H54 (cell line): ENCODE measurements around the gene GRM8.

Experiments
- DNase-seq: peaks from one replicate; pipeline ENCODE4 v3.0.0; 2011; ENCODE audit warnings: low spot score, mixed read lengths; ENCODE audit not compliant: insufficient read length
- FAIRE-seq: peaks from 3 replicates; lab custom pipeline; 2011; peaks lifted over from hg19 to GRCh38; lab: Jason Lieb, UNC
- POLR2A ChIP-seq: IDR thresholded peaks from 2 replicates; pipeline ENCODE4 v1.6.1; 2011; ENCODE audit warnings: low read depth, mild to moderate bottlenecking, low read length

The GRM8 gene

GRCh38 chr7:126658684-126659083 lies 594.1 kb downstream of the GRM8 start:
- DNase-seq = no peak
- FAIRE-seq = no peak
- TF ChIP-seq POLR2A = no peak

DNA sequence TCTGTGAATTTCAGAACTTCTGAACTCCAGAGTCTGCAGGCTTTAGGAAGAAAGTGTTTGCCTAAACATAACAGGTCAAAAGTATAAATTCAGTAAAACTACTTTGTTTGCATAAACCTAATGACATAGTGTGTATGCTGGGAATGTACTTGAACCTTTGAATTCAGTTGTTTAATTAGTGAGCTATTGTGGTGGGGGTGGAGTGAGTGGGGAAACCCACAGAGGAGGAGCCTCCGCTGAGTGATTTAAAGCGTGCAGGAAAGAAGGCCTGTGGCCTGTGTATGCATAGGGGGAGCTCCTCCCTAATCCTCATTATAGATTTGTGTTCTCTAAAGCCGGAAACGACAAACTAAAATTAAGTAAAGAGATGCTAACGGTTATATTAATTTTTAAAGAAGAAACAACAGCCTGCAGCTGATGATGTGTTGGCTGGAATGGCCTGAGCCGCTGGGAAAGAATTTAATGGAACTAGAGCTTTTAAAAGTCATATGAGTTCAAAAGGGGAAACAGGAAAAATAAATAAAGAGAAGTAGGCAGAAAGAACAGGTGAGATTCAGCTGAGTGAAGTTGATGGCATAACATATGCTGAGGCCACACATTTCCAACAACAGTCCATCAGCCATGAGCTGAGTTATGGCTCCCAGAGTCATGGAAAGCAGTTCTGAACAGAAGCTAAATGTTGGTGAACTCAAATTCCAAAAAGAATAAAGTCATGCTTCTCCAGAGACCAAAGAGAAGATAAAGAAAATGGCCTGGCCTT lies 595.0 kb downstream of the GRM8 start:
- no peak for DNase-seq
- no peak for FAIRE-seq
- no peak for TF ChIP-seq POLR2A

GRCh38 chr7:126657137-126657536 lies 595.6 kb downstream of the GRM8 start:
- no peak for TF ChIP-seq POLR2A
- FAIRE-seq (no peak), DNase-seq (no peak)

GRCh38 chr7:126656165-126656564 lies 596.6 kb downstream of the GRM8 start:
- TF ChIP-seq POLR2A = no peak
- DNase-seq (no peak), FAIRE-seq (no peak)

DNA sequence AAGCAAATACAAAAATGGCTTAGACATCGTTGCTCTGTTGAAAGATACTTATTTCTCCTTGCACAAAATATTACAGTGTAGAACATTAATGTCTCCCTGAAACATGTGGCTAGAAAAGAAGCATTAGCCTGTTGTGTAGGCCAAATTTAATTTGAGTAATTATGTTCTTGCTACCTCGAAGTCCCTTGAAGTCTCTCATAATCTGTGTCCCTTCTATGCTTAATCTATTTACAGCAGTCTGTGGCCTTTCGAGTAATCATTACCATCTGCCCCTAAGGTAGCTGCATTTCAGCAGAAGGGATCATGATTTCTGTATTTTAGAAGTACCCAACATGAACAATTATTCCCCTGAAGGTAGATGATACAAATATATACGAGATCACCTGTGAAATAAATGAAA lies 615.2 kb downstream of the GRM8 start:
- DNase-seq (no peak), FAIRE-seq (no peak)
- no peak for TF ChIP-seq POLR2A

DNA sequence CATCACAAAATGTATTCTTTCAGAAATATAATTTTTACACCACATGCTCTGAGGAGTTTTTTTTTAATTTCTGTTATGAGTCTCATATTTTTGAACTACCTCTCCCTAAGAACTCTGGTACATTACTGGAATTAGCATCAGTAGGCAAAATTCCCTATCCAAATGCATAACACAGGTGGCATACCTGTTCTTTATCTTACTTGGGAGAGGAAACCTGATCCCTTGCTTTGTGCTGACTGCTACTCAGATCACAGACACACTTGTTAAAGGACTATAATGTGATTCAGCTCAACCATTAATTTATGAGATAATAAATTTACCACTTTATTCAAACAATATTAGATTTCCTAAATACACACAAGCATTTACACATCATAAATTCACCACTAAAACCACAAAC lies 617.2 kb downstream of the GRM8 start:
- DNase-seq = no peak
- no peak for FAIRE-seq
- TF ChIP-seq POLR2A = no peak

GRCh38 chr7:126608339-126608776 lies 644.4 kb downstream of the GRM8 start:
- FAIRE-seq = peak; percentile 61
- TF ChIP-seq POLR2A = no peak
- DNase-seq = peak; percentile 17

- TF ChIP-seq POLR2A = no peak
- FAIRE-seq (no peak), DNase-seq (no peak)
Observed at GRCh38 chr7:126606331-126606730, 646.4 kb downstream of the GRM8 start.

DNA sequence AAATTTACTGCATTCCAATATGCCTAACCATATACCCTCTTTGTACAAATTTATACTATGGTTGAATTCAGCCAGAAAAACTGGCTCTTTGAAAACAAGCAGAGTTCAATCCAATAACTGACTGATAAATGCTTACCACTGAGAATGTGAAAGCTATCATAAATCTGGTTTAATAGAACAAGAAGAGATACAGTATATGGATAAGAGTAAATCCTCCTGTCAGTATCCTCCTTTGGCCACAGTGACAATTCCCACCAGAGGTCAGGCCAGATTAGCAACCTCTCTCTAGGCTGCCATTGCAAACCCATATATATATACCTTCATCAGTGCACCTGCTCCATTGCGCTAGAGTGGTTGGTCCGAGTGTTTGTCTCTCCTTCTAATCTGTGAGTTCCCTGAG lies 647.2 kb downstream of the GRM8 start:
- TF ChIP-seq POLR2A = no peak
- DNase-seq (no peak), FAIRE-seq (no peak)

DNA sequence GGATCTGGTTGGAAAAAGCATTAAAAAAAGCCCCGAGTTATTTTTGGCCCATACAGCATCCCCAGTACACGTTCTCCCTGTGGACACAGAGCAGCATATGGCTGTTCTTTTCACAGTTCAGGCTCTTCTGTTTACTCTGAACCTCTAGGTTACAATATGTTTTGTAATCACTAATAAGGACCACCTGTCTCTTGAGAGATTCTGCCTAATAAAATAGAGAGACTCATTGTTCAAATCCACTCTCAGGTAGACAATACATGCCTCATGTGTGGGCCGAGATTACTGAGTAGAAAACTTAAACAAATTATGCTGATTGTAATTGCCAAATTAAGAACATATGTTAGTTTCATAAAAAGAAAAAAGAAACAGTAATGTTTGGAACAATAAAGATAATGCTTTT lies 647.7 kb downstream of the GRM8 start:
- FAIRE-seq (no peak), DNase-seq (no peak)
- no peak for TF ChIP-seq POLR2A

DNA sequence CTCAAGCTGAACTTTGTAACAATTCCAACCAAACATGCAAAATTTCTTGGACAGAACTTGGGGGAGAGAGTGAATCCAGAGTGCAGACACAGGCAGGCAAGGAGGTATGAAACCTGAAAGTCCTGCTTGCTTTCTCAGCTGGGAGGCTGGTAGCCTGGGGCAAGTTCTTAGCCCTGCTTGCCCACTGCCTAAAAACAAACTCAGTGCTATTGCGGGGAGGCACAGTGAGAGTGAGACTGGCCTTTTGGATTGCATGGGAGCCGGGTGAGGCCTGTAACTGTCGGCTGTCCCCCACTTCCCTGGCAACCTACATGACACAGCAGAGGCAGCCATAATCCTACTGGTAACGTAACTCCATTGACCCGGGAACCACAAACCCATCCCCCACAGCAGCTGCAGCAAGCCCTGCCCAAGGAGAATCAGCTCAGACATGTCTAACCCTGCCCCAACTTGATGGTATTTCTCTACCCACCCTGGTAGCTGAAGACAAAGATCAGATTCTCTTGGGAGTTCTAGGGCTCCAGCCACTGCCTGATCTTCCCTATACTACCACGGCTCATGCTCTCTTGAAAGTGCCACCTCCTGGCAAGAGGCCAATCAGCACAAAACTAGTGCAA lies 663.6 kb downstream of the GRM8 start:
- no peak for DNase-seq
- TF ChIP-seq POLR2A = no peak
- no peak for FAIRE-seq

DNA sequence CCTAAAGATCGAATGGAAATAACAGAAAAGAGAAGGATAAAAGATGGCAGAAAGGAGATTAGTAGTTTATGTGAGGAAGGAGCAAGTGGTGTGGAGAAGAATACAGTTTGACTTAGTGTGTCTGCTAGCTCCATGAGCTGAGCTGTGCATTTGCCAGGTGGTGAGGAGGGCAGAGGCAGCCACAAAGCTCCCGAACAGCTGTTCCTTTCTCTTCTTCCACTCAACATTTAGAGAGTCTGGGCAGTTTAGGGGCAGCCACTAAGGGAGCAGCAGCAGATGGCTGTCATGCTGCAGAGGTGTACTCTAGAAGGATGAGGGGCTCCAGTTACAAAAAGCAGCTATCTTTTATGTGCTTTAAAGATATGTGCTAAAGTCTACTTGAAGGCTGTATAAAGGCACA lies 674.4 kb downstream of the GRM8 start:
- no peak for DNase-seq
- no peak for FAIRE-seq
- TF ChIP-seq POLR2A = no peak

GRCh38 chr7:126574276-126575250 lies 678.2 kb downstream of the GRM8 start:
- FAIRE-seq (peak; percentile 76), DNase-seq (peak; percentile 20)
- TF ChIP-seq POLR2A = no peak

GRCh38 chr7:126570845-126571244 lies 681.9 kb downstream of the GRM8 start:
- no peak for DNase-seq
- peak; percentile 20 for FAIRE-seq
- no peak for TF ChIP-seq POLR2A
